ENCODE measurements around the gene METRNL. TPM values are rescaled to one million over a fixed set of nuclear protein-coding genes. Genes with fewer than 3 reads are reported as not detected.

METRNL gene
- total RNA-seq, 1 experiment from 2014 or later, result 58.7 TPM

DNA sequence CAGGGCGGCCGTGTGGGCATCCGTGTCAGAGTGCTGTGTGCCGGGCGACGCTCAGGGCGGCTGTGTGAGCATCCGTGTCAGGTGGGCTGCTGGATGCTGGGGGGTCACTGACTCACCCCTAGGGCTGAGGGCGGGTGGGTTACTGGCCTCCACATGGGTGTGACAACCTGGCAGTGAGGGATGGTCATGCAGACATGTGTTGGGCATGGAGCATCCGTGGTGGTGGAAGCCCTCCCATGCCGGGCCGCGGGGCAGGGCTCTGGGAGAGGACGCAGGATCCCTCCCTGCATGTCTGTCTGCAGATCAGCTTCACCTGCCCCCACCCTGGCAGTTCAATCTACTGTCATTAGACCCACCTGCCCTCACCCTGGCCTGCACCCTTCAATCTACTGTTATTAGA, 56.3 kb downstream of the METRNL start:
- Histone ChIP-seq H3K79me2 (ENCODE audit: insufficient read depth, low read length) (no peaks in the 10 kb centered on the region), H3K27me3 (ENCODE audit: insufficient read depth, low read length) (peaks cover 4% of the 10 kb centered on the region; the same call in 1 of the 2 replicates), H3K27ac (ENCODE audit: low read depth, low read length) (no peak overlapping the region), H3K9me2 (ENCODE audit: insufficient read depth) (no peaks in the 10 kb centered on the region), H3K4me1 (ENCODE audit: control insufficient read depth in 1 of 2, insufficient read depth in 2 of 2, low read length in 2 of 2) (peaks cover 0 to 9% of the 10 kb centered on the region in 2 experiments; a peak in 1 of 4 replicates), H3K9me3 (ENCODE audit: control insufficient read depth in 1 of 2, insufficient read depth in 1 of 2, low read depth in 1 of 2, low read length in 2 of 2) (no peaks in the 10 kb centered on the region), H3K9ac (ENCODE audit: low read length) (no peak overlapping the region), H3K4me3 (replicated peaks in 1 of 2; ENCODE audit: low read depth in 1 of 2, low read length in 2 of 2) (no peak overlapping the region), H3K4me2 (ENCODE audit: low read length) (no peak overlapping the region), H2AFZ (ENCODE audit: low read depth, low read length, poor library complexity, severe bottlenecking) (no peak overlapping the region), H3K36me3 (ENCODE audit: control insufficient read depth in 1 of 2, insufficient read depth in 2 of 2, low read length in 2 of 2) (no peaks in the 10 kb centered on the region), H4K20me1 (ENCODE audit: insufficient read depth) (no peaks in the 10 kb centered on the region)
- intact Hi-C loops (cut with micrococcal nuclease), result no loop called here
- no TSS peak for BruUV-seq (replicated peaks)
- CTCF ChIA-PET, result no interaction called here
- RAD21 ChIA-PET (ENCODE audit: low non-redundant PET in 1 of 2, low total read pairs in 2 of 2, uncharacterized antibody in 2 of 2, unreplicated experiment in 2 of 2), result no interaction called here
- DNase-seq (ENCODE audit: low read depth, low spot score), result no peak
- POLR2A ChIA-PET, result no interaction called here
- TF ChIP-seq YY1 (IDR thresholded peaks at IDR 0.05; ENCODE audit: extremely low read depth, insufficient replicate concordance, low read depth, low read length), result no peak
- TF ChIP-seq EGR1 (IDR thresholded peaks at IDR 0.05; ENCODE audit: low read depth), result no peak
- TF ChIP-seq, protein P1, sequence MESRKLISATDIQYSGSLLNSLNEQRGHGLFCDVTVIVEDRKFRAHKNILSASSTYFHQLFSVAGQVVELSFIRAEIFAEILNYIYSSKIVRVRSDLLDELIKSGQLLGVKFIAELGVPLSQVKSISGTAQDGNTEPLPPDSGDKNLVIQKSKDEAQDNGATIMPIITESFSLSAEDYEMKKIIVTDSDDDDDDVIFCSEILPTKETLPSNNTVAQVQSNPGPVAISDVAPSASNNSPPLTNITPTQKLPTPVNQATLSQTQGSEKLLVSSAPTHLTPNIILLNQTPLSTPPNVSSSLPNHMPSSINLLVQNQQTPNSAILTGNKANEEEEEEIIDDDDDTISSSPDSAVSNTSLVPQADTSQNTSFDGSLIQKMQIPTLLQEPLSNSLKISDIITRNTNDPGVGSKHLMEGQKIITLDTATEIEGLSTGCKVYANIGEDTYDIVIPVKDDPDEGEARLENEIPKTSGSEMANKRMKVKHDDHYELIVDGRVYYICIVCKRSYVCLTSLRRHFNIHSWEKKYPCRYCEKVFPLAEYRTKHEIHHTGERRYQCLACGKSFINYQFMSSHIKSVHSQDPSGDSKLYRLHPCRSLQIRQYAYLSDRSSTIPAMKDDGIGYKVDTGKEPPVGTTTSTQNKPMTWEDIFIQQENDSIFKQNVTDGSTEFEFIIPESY (IDR thresholded peaks at IDR 0.05; ENCODE audit: extremely low read depth, insufficient replicate concordance, low read length), result no peak
- TF ChIP-seq, protein P2, sequence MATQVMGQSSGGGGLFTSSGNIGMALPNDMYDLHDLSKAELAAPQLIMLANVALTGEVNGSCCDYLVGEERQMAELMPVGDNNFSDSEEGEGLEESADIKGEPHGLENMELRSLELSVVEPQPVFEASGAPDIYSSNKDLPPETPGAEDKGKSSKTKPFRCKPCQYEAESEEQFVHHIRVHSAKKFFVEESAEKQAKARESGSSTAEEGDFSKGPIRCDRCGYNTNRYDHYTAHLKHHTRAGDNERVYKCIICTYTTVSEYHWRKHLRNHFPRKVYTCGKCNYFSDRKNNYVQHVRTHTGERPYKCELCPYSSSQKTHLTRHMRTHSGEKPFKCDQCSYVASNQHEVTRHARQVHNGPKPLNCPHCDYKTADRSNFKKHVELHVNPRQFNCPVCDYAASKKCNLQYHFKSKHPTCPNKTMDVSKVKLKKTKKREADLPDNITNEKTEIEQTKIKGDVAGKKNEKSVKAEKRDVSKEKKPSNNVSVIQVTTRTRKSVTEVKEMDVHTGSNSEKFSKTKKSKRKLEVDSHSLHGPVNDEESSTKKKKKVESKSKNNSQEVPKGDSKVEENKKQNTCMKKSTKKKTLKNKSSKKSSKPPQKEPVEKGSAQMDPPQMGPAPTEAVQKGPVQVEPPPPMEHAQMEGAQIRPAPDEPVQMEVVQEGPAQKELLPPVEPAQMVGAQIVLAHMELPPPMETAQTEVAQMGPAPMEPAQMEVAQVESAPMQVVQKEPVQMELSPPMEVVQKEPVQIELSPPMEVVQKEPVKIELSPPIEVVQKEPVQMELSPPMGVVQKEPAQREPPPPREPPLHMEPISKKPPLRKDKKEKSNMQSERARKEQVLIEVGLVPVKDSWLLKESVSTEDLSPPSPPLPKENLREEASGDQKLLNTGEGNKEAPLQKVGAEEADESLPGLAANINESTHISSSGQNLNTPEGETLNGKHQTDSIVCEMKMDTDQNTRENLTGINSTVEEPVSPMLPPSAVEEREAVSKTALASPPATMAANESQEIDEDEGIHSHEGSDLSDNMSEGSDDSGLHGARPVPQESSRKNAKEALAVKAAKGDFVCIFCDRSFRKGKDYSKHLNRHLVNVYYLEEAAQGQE (IDR thresholded peaks at IDR 0.05; ENCODE audit: low read depth), result no peak
- no peak for TF ChIP-seq SIN3A (IDR thresholded peaks at IDR 0.05; ENCODE audit: low read depth)
- TF ChIP-seq FOSL1 (IDR thresholded peaks at IDR 0.05; ENCODE audit: low read depth), result no peak
- TF ChIP-seq RAD21 (IDR thresholded peaks at IDR 0.05; ENCODE audit: low read depth), result no peak
- no peak for TF ChIP-seq EZH2phosphoT487 (IDR thresholded peaks at IDR 0.05; ENCODE audit: borderline replicate concordance)
- TF ChIP-seq, protein P3, sequence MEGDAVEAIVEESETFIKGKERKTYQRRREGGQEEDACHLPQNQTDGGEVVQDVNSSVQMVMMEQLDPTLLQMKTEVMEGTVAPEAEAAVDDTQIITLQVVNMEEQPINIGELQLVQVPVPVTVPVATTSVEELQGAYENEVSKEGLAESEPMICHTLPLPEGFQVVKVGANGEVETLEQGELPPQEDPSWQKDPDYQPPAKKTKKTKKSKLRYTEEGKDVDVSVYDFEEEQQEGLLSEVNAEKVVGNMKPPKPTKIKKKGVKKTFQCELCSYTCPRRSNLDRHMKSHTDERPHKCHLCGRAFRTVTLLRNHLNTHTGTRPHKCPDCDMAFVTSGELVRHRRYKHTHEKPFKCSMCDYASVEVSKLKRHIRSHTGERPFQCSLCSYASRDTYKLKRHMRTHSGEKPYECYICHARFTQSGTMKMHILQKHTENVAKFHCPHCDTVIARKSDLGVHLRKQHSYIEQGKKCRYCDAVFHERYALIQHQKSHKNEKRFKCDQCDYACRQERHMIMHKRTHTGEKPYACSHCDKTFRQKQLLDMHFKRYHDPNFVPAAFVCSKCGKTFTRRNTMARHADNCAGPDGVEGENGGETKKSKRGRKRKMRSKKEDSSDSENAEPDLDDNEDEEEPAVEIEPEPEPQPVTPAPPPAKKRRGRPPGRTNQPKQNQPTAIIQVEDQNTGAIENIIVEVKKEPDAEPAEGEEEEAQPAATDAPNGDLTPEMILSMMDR (IDR thresholded peaks at IDR 0.05 in 2 of 3, conservative IDR thresholded peaks at IDR 0.05 in 1 of 3; ENCODE audit: borderline replicate concordance in 1 of 3, insufficient read depth in 1 of 3, low read depth in 2 of 3, low read length in 2 of 3), result no peak
- TF ChIP-seq JUND (IDR thresholded peaks at IDR 0.05), result no peak
- no peak for TF ChIP-seq EZH2 (IDR thresholded peaks at IDR 0.05)
- no peak for TF ChIP-seq TCF7L2 (IDR thresholded peaks at IDR 0.05; ENCODE audit: borderline replicate concordance, extremely low read depth, insufficient read depth, insufficient read length)
- no peak for TF ChIP-seq SP1 (IDR thresholded peaks at IDR 0.05; ENCODE audit: low read depth)
- TF ChIP-seq ELF1 (IDR thresholded peaks at IDR 0.05; ENCODE audit: borderline replicate concordance, low read depth), result no peak
- TF ChIP-seq SRF (IDR thresholded peaks at IDR 0.05; ENCODE audit: low read depth), result no peak
- TF ChIP-seq POLR2AphosphoS5 (IDR thresholded peaks at IDR 0.05; ENCODE audit: low read depth, low read length), result no peak
- TF ChIP-seq, protein P4, sequence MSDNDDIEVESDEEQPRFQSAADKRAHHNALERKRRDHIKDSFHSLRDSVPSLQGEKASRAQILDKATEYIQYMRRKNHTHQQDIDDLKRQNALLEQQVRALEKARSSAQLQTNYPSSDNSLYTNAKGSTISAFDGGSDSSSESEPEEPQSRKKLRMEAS (IDR thresholded peaks at IDR 0.05), result no peak
- ATAC-seq, result no peak
